Measurements from ENCODE around the gene DAGLB.

DNA sequence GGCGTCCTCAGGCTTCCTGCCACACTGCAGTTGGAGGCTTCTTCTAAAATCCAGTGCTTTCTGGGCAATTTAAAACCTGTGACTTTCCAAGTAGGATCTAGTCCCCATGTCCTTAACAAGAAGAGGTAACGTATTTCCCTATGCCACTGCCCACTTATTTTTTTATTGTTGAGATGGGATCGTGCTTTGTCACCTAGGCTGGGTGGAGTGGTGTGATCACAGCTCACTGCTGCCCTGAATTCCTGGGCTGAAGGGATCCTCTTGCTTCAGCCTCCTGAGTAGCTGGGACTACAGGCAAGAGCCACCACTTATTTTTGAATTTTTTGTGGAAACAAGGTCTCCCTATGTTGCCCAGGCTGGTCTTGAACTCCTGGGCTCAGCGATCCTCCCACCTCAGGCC, 63.4 kb downstream of the DAGLB start:
- TF ChIP-seq, protein P1, sequence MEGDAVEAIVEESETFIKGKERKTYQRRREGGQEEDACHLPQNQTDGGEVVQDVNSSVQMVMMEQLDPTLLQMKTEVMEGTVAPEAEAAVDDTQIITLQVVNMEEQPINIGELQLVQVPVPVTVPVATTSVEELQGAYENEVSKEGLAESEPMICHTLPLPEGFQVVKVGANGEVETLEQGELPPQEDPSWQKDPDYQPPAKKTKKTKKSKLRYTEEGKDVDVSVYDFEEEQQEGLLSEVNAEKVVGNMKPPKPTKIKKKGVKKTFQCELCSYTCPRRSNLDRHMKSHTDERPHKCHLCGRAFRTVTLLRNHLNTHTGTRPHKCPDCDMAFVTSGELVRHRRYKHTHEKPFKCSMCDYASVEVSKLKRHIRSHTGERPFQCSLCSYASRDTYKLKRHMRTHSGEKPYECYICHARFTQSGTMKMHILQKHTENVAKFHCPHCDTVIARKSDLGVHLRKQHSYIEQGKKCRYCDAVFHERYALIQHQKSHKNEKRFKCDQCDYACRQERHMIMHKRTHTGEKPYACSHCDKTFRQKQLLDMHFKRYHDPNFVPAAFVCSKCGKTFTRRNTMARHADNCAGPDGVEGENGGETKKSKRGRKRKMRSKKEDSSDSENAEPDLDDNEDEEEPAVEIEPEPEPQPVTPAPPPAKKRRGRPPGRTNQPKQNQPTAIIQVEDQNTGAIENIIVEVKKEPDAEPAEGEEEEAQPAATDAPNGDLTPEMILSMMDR (IDR thresholded peaks at IDR 0.05; ENCODE audit: low read length): no peak
- no peak for TF ChIP-seq EZH2 (IDR thresholded peaks at IDR 0.05; ENCODE audit: borderline replicate concordance, low read length)

Data from OCI-LY1 (cell line).